AG20443 (cell line): ENCODE results near the gene RESF1.
"Not testable (repeated sequence)": the region's sequence is repeated elsewhere in the genome, so short reads cannot be mapped to it uniquely, and the experiment has no call there.

ENCODE experiments used
- DNase-seq: peaks from one replicate; pipeline ENCODE4 v3.0.0; 2012; ENCODE audit warnings: low spot score, mixed read lengths

Gene RESF1, protein sequence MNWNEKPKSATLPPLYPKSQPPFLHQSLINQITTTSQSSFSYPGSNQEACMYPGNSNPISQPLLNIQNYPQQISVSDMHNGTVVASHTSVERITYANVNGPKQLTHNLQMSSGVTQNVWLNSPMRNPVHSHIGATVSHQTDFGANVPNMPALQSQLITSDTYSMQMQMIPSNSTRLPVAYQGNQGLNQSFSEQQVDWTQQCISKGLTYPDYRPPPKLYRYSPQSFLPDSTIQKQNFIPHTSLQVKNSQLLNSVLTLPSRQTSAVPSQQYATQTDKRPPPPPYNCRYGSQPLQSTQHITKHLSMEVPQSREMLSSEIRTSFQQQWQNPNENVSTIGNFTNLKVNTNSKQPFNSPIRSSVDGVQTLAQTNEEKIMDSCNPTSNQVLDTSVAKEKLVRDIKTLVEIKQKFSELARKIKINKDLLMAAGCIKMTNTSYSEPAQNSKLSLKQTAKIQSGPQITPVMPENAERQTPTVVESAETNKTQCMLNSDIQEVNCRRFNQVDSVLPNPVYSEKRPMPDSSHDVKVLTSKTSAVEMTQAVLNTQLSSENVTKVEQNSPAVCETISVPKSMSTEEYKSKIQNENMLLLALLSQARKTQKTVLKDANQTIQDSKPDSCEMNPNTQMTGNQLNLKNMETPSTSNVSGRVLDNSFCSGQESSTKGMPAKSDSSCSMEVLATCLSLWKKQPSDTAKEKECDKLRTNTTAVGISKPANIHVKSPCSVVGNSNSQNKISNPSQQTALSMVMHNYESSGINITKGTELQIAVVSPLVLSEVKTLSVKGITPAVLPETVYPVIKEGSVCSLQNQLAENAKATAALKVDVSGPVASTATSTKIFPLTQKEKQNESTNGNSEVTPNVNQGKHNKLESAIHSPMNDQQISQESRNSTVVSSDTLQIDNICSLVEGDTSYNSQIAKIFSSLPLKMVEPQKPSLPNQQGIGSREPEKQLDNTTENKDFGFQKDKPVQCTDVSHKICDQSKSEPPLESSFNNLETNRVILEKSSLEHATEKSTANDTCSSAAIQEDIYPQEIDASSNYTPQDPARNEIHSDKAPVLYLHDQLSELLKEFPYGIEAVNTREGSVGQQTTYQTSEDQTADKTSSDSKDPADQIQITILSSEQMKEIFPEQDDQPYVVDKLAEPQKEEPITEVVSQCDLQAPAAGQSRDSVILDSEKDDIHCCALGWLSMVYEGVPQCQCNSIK (N-terminal part only)

GRCh38 chr12:31959161-31959700, at the start of gene RESF1:
Gene RESF1 (plus strand): TSS chr12:31959415. CDS start chr12:31980956, 21,541 bp downstream.
- DNase-seq: peak; percentile 96

DNA sequence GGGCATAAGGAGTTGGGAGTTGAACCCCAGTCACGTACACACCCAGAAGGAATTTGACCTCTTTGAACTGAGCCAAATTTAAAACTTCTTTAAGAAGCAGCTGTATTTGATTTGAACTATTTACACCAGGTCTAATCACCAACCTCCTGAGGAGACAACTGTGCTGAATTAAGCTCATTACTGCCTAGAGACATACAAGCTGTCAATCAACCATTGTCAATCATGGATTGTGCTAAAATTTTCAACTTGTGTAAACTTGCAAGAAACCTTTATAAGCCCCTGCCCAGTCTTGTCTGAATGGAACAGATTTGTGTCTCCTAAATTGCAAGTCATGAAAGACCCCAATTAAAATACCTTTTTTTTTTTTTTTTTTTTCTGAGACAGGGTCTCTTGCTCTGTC, 44.3 kb upstream of the RESF1 start:
- no peak for DNase-seq

DNA sequence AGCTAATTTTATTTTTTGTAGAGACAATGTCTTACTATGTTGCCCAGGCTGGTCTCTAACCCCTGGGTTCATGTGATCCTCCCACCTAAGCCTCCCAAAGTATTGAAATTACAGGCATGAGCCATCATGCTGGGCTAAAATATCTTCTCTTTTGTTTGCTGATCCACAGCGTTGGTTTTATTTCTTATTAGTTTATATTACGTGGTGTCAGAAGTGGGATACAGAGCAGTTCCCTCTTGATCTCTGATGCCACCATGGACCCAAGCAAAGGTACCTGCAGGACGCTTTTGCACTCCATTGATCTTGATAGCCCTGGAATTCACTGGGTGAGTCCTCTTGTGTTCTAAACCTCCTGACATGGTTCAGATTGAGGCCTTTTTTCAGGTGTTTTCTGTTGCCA, 43.8 kb upstream of the RESF1 start:
- DNase-seq: no peak

DNA sequence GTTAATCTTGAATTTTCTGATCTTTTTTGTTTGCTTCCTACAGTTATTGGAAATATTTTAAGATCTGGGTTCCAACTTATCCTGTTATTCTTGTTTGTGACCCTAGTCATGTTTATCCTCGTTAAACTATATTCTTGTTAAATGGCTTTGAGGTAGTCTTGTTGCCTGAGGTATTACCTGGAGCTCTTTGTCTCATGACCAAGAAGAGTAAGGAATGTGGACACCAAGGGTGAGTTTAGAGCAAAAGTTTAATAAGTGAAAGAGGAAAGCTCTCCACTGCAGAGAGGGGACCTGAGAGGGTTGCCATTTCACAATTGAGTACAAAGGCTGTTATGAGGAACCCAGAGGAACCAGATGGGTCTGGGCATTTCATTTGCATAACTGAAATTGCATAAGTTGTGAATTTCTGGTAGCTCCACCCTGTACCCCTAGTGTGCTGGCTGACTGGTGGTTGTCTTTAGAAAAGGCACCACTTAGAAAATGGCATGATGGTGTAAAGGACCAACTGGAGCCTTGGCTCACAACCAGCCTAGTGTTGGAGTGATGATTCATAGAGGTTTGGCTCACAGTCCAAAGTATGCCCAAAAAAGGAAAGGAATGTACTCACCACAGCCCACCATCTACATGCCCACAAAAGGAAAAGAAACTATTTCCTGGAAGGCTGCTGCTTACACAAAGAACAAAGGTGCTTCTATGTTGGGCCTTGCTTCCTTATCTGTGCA, 36.7 kb upstream of the RESF1 start:
- DNase-seq: no peak

DNA sequence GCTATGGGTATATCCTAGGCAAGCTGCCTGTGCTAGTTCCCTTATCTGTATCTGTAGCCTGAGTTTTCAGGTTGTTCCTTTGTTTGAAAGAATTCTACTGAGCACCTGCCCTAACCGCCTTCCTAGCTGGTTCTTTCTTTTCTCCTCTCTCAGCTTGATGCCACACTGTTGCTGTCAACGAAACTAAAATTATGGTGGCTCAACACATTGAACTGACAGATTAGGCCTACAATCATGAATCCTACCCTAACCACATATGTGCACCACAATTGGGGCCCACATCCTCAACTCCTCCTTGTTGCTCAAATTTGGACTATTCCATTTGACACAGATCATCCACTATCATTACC, 36.2 kb upstream of the RESF1 start:
- DNase-seq: no peak

DNA sequence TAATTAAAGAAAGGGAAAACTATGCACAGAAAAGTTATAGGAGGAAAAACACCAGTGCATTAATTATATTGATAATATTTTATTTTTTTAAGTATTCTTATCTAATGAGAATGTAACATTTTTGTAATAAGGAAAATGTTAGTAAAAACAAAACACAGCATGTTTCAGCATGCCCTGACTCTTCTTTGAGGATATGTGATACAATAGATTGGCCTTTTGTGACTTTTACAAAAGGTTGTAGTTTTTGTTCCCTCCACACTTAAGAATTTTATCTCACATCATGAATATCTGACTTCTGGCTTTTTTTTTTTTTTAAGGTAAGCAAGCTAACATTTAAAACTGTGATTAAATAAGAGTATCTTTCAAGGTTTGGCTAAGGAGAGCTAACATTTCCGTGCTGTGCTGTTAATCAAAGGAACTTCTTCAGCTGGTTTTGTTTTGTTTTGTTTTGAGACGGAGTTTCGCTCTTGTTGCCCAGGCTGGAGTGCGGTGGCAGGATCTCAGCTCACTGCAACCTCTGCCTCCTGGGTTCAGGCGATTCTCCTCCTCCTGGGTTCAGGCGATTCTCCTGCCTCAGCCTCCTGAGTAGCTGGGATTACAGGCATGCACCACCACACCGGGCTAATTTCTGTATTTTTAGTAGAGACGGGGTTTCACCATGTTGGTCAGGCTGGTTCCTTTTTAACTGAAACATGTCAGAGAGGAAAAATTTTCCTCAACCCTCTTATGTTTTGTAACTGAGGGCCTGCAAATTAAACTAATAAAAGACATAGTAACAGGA, 30.8 kb upstream of the RESF1 start:
- DNase-seq: no peak

- DNase-seq: no peak
Measured at GRCh38 chr12:31929027-31929526, 30.1 kb upstream of the RESF1 start.

DNA sequence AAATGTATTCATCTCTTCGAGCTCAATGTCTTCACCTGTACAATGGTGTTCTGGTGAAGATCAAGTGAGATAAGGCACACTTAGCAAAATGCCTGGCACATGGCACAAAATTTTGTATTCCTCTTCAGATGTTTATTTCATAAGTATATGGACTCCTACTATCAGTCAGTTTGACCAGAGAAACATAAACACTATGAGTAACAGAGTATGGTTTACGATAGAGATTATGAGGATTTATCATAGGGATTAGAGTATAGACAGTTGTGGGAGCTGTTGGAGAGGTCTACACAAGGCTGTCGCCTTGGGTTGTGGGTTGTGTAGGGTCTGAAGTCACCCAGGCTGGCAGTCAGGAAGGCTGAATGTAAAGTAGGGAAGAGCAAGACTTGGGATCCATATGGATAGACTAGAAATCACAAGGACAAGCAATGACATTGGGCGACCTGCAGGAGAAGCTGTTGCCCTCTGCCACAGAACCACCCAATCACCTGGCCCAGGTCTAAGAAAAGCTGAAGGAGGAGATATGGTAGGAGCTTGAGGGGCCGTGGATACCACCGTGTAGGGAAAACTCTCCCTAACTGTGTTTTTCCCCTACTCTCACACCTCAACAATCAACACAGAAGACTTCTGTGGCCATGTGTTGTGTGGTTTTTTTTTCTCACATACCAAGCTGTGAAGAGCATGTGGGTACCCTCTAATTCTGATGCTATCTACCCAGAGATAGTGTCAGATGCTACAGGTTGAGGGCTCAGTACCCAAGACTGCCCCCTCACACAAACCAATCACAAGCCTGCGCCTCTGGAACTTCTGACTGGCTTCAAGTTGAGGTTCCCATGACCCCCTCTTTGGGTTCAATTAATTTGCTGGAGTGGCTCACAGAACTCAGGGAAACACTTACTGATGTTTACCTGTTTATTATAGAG, 27.2 kb upstream of the RESF1 start:
- DNase-seq: no peak

GRCh38 chr12:31944299-31944698, 14.9 kb upstream of the RESF1 start:
- no peak for DNase-seq

- DNase-seq: no peak
Measured at GRCh38 chr12:31947971-31948370, 11.2 kb upstream of the RESF1 start.

DNA sequence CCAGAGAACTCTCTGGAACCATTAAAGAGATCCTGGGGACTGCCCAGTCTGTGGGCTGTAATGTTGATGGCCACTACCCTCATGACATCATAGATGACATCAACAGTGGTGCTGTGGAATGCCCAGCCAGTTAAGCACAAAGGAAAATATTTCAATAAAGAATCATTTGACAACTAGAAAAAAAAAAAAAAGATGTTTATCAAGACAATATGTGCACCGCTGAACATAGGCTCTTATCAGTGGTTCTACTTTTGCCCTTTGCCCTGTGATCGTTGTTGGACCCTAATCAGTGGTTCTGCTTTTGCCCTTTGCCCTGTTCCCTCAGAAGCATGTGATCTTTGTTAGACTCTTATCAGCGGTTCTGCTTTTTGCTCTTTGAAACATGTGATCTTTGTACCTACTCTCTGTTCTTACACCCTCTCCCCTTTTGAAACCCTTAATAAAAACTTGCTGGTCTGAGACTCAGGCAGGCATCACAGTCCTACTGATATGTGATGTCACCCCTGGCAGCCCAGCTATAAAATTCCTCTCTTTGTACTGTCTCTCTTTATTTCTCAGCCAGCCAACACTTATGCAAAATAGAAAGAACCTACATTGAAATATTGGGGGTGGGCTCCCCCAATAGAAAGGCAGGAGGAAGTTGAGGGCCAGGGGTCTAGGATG, 10.4 kb upstream of the RESF1 start:
- DNase-seq: not testable (repeated sequence)

- DNase-seq: no peak
Measured at GRCh38 chr12:31950088-31950487, 9.1 kb upstream of the RESF1 start.

GRCh38 chr12:31950492-31950891, 8.7 kb upstream of the RESF1 start:
- no peak for DNase-seq

DNA sequence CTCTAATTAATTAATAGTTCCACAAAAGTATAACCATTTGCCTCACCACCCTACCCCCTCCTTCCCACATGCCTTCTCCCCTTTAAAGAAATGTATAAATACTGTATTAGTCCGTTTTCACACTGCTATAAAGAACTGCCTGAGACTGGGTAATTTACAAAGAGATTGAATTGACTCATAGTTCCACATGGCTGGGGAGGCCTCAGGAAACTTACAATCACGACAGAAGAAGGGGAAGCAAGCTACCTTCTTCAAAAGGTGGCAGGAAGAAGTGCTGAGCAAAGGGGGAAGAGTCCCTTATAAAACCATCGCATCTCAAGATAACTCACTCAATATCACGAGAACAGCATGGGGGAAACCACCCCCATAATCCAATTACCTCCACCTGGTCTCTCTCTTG, 8.2 kb upstream of the RESF1 start:
- no peak for DNase-seq

- DNase-seq: no peak
Measured at GRCh38 chr12:31951939-31952338, 7.3 kb upstream of the RESF1 start.

- DNase-seq: no peak
Measured at GRCh38 chr12:31952418-31952817, 6.8 kb upstream of the RESF1 start.

DNA sequence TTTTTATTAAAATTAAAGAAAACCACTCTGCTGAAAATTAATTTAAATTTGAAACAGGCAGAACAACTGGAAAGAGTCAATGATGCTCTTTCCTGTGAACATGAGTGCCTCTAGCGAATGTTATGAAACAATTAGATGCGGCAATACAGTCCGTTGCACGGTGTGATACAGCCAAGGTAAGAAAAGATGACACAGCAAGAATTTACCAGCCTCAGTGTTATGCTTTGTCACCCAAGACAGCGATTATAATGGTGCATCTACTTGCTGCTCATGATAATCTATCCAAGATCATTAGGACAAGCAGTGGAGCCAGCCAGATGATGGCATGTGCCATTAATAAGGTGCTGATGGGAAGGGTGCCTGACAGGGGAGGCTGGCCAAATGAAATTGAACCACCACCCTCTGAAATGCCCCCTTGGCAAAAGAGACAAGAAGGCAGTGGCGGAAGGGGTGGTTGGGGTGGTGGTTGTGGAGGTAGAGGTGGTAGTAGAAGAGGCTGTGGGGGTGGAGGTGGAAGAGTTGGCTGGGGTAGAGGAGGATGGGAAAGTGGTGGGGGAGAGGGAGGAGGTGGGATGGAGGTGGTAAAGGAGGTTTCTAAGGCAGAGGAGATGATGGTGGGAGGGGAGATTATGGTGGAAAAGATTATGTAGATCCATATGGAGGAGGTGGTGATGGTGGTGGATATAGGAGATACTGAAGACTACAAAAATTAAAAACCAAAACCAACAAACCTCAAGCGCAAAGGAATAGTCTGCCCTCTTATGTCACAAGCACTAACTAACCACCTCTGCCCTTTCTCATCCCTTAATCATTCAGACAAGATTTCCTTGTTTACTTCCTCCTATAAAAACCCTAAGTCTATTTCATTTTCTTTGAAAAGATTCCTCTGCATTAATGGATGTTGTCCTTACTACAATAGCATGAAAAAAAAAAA, 4.0 kb upstream of the RESF1 start:
- DNase-seq: no peak
